RWPE1 (cell line): Measurements from ENCODE around the gene AFF1.
A peak's percentile ranks its signal among the peaks of the same experiment; 100 is the strongest.

Experiments used
- CTCF ChIA-PET: fragments of 350-600 bp; sonication (Branson Sonifier 250); formaldehyde crosslinking; extraction: SDS; loops from one replicate; lab custom pipeline; 2021; lab: Yijun Ruan, JAX
- POLR2A ChIA-PET: fragments of 400-600 bp; formaldehyde crosslinking; extraction: SDS; loops from one replicate; lab custom pipeline; 2020; ENCODE audit warnings: antibody characterized with exemption; ENCODE audit not compliant: low non-redundant PET; lab: Yijun Ruan, JAX
- DNase-seq: peaks from one replicate; pipeline ENCODE4 v3.0.0; 2012; ENCODE audit warnings: low spot score
- H3K27ac ChIP-seq: fragments of 450-650 bp; 2 replicates; pipeline ENCODE4 v1.5.1; 2017
- CTCF ChIP-seq: fragments of 450-650 bp; conservative IDR thresholded peaks from 2 replicates; pipeline ENCODE4 v1.5.1; 2017; ENCODE audit warnings: low read depth, mild to moderate bottlenecking

AFF1 gene

DNA sequence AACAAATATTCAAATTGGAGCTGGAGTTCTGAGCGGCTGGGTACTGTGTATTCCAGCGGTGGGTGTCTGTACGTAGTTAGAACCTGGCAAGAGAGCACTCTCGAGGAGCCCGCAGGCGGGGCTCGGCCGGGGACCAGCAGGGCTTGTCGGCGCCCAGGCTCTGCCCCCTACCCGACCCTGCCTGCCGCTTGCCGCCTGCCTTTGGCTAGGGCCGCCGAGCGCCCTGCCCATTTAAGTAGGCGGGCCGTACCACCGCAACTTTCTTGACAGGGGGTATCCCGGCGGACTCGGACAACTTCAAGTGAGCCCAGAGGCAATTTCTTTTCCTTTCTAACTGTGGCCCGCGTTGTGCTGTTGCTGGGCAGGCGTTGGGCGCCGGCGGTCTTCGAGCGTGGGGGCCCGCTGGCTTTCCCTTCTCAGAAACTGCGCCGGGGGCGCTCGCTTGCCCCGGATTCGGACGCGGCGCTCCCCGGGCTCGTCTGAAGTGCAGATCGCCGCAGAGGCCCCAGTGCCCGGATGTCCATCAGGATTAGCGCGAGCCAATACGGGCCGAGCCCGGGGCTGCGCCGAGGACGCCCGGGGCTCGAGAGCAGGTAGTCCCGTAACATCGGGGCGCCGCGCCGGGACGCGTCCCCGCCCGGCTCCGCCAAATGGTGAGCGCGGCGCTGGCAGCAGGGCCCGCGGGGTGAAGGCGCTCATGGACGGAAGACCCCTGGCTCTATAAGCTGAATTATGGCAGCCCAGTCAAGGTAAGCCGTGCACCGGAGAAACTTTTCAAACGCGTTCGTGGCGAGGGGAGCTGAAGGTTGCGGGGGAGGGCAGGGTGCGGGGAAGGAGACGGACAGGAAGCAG lies 72.1 kb downstream of the AFF1 start:
- ChIA-PET CTCF (interaction anchor here (0.6 to 1.1 kb wide), 3 partner anchors 84 to 1689 kb away, joined by 3 to 4 read pairs (median 3); no protein-coding TSS in a partner anchor), POLR2A (interaction anchor here (0.6 to 2.3 kb wide), 2 partner anchors 72 to 155 kb away, joined by 3 to 9 read pairs; partner anchors contain the start of gene AFF1)
- TF ChIP-seq CTCF: peak; percentile 26; the same call in 1 of the 2 replicates

GRCh38 chr4:87007528-87008446 lies 73.0 kb downstream of the AFF1 start:
- ChIA-PET POLR2A (interaction anchor here (0.6 to 2.3 kb wide), 2 partner anchors 73 to 154 kb away, joined by 3 to 9 read pairs; partner anchors contain the start of gene AFF1), CTCF (interaction anchor here (0.6 to 1.1 kb wide), 2 partner anchors 85 to 113 kb away, joined by 3 read pairs; no protein-coding TSS in a partner anchor)
- peak; percentile 19 for DNase-seq
- peak overlapping the region; percentile 98 for H3K27ac ChIP-seq
- no peak for TF ChIP-seq CTCF

More for the DNA sequence above, 72.1 kb downstream of the AFF1 start:
- peak overlapping the region; percentile 98 for H3K27ac ChIP-seq
- peak; percentile 87 for DNase-seq

GRCh38 chr4:87009095-87009648 lies 74.4 kb downstream of the AFF1 start:
- CTCF ChIA-PET: no interaction called here
- POLR2A ChIA-PET: no interaction called here
- no peak for DNase-seq
- TF ChIP-seq CTCF: no peak
- no peak overlapping the region for H3K27ac ChIP-seq

DNA sequence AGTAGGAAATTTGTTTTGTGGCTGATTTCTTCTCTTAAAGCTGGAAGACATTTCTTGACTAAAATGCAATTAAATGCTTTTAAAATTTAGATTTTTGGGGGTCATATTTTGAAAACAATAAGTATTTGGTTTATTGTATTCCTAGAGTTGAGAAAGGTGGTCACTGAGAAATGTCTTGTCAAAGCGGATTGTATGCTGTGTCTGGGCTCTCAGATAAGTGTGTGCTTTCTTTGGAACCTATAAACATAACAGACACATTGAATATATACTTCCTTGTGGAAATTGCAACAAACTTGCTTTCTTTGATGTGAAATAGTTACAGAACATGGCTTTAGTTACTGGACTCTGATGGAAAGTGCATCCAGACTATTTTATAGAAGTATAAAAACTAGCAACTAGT lies 75.4 kb downstream of the AFF1 start:
- ChIA-PET POLR2A (no interaction called here), CTCF (no interaction called here)
- H3K27ac ChIP-seq: no peak overlapping the region
- TF ChIP-seq CTCF: no peak
- DNase-seq: no peak

DNA sequence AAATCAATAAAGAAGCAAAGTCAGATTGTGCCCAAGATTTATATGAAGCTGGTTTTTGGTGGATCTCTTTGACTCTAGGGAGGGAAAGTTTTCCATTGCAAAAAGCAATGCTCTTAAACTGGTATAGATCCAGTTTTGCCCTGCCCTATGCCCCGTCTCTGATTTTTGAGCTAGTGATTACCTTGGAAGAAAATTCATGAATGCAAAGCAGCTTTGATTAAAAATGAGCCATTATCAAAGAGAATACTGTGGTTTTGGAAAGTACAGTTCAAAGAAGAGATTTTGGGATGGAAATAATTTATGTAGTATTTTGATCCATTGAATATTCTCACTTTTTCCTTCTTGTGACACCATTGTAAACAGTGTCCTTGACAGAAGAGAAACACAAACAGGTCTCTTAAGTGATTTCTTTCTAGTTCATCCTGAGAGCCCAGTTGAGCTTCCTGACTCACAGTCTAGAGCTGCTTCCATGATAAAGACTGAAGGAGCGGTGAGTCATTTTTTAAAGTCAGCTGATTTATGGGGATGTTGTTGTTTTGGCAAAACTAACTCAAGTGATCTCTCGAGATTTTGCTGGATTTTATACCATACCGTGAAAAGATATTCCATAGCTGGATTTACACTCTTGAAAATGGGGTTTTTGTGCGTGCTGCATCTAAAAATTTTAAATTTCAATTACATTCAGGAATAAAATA lies 76.7 kb downstream of the AFF1 start:
- peak; percentile 63 for DNase-seq
- POLR2A ChIA-PET: interaction anchor here (0.7 to 1.0 kb wide), 2 partner anchors 76 to 98 kb away, joined by 3 to 4 read pairs; partner anchors contain the start of gene AFF1
- CTCF ChIA-PET: interaction anchor here (1.1 kb wide), 1 partner anchor 89 kb away, joined by 4 read pairs; no protein-coding TSS in a partner anchor
- no peak for TF ChIP-seq CTCF
- no peak overlapping the region for H3K27ac ChIP-seq
